HL-60 (cell line): ENCODE data around the gene MVK.

Experiments used
- DNase-seq, 2 experiments: peaks; one replicate each; pipeline ENCODE4 v3.0.0-alpha.2; 2010 to 2020; ENCODE audit warnings: low read depth in 1 of 2, low spot score in 1 of 2
- H3K27ac ChIP-seq: fragments of 250-450 bp; sonication (Bioruptor Pico); replicated peaks from 2 replicates; pipeline ENCODE4 v1.5.1; 2020; ENCODE audit warnings: mild to moderate bottlenecking, moderate library complexity
- H3K27me3 ChIP-seq: fragments of 250-450 bp; sonication (Bioruptor Pico); 2 replicates; pipeline ENCODE4 v1.5.1; 2021; ENCODE audit warnings: mild to moderate bottlenecking, moderate library complexity; ENCODE audit not compliant: insufficient read depth, poor library complexity, severe bottlenecking
- H3K4me3 ChIP-seq: replicated peaks from 2 replicates; pipeline ENCODE4 v1.5.1; 2011; ENCODE audit warnings: mild to moderate bottlenecking, control low read depth, low read length; ENCODE audit not compliant: insufficient read depth
- GABPA ChIP-seq: IDR thresholded peaks from 2 replicates; pipeline ENCODE4 v1.6.1; 2012; ENCODE audit warnings: low read depth
- POLR2AphosphoS5 ChIP-seq: IDR thresholded peaks from 2 replicates; pipeline ENCODE4 v1.6.1; 2012; ENCODE audit warnings: low read depth
- SPI1 ChIP-seq: IDR thresholded peaks from 2 replicates; pipeline ENCODE4 v1.6.1; 2012; ENCODE audit warnings: low read depth, mild to moderate bottlenecking, borderline replicate concordance
- TF ChIP-seq, protein P1 (sequence below): IDR thresholded peaks from 2 replicates; pipeline ENCODE4 v1.6.1; 2012; ENCODE audit warnings: low read depth; ENCODE audit not compliant: insufficient replicate concordance
- TF ChIP-seq, protein P2 (sequence below): IDR thresholded peaks from one replicate; pipeline ENCODE4 v1.5.1; 2011; ENCODE audit warnings: low read length, control low read depth, inconsistent platforms; ENCODE audit not compliant: insufficient read depth

Gene MVK

DNA sequence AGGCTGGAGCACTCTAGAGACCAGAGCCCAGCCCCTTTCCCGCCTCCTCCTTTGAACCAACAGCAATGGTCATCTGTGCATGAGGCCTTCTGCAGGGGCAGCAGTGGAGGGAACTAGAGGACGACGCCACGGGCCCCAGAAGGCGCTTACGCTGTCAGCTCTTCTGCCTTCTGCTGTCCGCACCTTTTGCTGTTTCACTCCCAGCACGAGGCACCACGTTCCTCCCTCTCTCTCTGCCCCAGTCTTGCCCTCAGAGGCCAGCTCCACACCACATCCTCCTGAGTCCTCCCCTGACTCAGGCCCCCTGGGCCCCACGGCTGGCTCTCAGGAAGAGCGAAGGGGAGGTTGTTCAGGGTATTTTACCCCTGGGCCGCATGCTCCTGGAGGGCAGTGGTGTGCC lies 15.8 kb upstream of the MVK start:
- DNase-seq, result no peak
- TF ChIP-seq POLR2AphosphoS5 (no peak), GABPA (no peak), SPI1 (no peak)
- TF ChIP-seq, protein P1, sequence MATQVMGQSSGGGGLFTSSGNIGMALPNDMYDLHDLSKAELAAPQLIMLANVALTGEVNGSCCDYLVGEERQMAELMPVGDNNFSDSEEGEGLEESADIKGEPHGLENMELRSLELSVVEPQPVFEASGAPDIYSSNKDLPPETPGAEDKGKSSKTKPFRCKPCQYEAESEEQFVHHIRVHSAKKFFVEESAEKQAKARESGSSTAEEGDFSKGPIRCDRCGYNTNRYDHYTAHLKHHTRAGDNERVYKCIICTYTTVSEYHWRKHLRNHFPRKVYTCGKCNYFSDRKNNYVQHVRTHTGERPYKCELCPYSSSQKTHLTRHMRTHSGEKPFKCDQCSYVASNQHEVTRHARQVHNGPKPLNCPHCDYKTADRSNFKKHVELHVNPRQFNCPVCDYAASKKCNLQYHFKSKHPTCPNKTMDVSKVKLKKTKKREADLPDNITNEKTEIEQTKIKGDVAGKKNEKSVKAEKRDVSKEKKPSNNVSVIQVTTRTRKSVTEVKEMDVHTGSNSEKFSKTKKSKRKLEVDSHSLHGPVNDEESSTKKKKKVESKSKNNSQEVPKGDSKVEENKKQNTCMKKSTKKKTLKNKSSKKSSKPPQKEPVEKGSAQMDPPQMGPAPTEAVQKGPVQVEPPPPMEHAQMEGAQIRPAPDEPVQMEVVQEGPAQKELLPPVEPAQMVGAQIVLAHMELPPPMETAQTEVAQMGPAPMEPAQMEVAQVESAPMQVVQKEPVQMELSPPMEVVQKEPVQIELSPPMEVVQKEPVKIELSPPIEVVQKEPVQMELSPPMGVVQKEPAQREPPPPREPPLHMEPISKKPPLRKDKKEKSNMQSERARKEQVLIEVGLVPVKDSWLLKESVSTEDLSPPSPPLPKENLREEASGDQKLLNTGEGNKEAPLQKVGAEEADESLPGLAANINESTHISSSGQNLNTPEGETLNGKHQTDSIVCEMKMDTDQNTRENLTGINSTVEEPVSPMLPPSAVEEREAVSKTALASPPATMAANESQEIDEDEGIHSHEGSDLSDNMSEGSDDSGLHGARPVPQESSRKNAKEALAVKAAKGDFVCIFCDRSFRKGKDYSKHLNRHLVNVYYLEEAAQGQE, result no peak
- TF ChIP-seq, protein P2, sequence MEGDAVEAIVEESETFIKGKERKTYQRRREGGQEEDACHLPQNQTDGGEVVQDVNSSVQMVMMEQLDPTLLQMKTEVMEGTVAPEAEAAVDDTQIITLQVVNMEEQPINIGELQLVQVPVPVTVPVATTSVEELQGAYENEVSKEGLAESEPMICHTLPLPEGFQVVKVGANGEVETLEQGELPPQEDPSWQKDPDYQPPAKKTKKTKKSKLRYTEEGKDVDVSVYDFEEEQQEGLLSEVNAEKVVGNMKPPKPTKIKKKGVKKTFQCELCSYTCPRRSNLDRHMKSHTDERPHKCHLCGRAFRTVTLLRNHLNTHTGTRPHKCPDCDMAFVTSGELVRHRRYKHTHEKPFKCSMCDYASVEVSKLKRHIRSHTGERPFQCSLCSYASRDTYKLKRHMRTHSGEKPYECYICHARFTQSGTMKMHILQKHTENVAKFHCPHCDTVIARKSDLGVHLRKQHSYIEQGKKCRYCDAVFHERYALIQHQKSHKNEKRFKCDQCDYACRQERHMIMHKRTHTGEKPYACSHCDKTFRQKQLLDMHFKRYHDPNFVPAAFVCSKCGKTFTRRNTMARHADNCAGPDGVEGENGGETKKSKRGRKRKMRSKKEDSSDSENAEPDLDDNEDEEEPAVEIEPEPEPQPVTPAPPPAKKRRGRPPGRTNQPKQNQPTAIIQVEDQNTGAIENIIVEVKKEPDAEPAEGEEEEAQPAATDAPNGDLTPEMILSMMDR, result no peak

DNA sequence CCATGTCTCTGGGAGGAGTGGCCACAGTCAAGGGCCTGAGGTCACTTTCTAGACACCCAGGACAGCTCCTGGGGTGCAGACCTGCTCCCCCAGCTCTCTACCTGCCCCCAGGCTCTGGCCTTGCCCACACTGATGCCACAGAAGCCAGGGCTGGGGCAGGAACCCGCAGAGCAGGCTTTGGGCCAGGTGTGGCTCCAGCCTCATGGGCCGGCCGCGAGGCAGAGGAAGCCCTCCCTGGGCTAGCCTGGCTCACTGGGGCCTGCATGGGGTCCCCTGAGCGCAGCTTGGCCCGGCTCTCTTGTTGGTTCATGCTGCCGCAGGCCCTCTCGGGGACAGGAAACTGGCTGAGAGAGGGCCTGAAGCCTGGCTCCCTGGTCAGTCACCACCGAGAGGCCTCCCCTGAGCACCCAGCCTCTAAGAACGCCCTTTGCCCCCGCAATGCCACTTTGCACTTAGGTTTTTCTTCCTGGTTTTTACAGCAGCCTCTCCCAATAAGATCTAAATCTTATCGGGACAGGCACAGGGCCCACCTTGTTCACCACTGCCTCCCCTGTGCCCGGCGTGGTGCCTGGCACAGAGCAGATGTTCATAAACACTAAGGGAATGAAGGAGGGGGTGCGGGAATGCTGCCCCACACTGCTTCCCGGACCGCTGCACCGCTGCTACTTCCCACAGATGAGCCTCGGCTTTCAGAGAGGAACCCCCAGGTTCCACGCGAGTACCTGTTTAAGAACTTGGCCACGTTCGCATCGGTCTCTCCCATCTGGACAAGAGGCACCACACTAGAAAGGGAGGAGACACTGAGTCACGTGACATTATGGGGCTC lies 15.0 kb upstream of the MVK start:
- no peak for DNase-seq
- Histone ChIP-seq H3K4me3 (no peak overlapping the region), H3K27ac (no peak overlapping the region), H3K27me3 (no peaks in the 10 kb centered on the region)
- TF ChIP-seq, protein P1, result no peak
- TF ChIP-seq SPI1 (no peak), POLR2AphosphoS5 (no peak), GABPA (no peak)
- TF ChIP-seq, protein P2, result no peak

More for the DNA sequence above, 15.8 kb upstream of the MVK start:
- peaks cover 3% of the 10 kb centered on the region for H3K27me3 ChIP-seq
- H3K4me3 ChIP-seq, result no peak overlapping the region
- no peak overlapping the region for H3K27ac ChIP-seq

DNA sequence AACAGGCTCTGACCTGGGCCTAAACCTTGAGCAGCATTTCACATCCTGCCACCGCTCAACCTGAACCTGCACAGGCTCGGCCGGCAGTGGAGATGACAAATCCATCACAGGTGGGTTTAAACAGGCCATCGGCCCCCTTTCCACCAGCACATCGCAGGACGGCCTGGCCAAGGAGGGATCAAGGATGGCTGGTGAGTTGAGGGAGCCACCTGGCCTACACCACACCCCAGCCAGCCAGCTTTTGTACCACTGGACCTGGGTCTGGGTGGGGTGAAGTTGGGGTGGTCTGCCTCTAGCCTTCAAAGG lies 14.4 kb upstream of the MVK start:
- Histone ChIP-seq H3K4me3 (no peak overlapping the region), H3K27me3 (no peaks in the 10 kb centered on the region), H3K27ac (no peak overlapping the region)
- TF ChIP-seq, protein P1, result no peak
- TF ChIP-seq, protein P2, result no peak
- no peak for TF ChIP-seq POLR2AphosphoS5
- TF ChIP-seq GABPA, result no peak
- TF ChIP-seq SPI1, result no peak
- no peak for DNase-seq
